Nasal cavity respiratory epithelium epithelial cell of viscerocranial mucosa (primary cell): ENCODE data around the gene PDGFRB. TPM values are rescaled to one million over a fixed set of nuclear protein-coding genes. Genes with fewer than 3 reads are reported as not detected.

ENCODE experiments used
- total RNA-seq: library from RNA; depleted of rRNA; stranded (reverse); fragments of >200 nt; gene quantifications from 2 replicates; pipeline ENCODE4 v1.2.3, GENCODE V29; 2014

Gene PDGFRB
- under 0.01 and 0.07 TPM in 2 replicates for total RNA-seq

DNA sequence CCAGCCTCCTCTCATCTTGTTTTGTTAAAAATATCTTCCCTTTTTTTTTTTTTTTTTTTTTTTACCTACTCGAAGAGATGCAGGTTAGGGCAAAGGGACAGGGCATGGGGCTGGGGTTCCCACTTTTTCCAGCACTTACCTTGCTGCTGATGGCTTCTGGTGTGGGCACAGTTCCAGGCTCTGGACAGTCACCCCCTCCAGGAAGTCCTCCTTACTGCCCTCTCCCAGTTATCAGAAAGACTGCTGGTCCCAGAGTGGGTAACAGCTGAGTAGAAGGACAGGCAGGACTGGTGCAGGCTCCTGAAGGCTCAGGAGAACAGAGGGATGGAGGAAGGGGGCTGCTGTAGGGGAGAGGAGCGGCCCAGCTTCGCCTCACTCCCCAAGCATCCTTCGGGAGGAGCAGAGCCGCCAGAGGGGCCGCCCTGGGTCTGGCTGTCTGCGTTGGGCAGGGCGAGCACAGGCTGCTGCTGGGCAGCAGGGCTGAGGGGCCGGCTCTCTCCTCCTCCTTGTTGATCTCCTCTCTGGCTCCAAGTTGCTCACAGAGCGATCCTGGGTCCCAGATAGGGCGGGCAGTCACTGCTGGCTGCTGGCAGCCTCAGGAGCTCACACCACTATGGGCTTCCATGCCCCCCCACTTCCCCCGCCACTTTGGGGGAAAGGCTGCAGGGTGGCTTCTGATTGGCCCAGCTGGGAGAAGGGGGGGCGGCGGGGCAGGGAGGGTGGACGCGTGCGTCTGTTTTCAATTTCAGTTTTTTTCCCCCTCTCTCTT lies at the start of gene PDGFRB:
PDGFRB (minus strand) TSS at position 588 of the 769 bp plus-strand sequence. CDS start 18,798 bp downstream, outside the sequence.

DNA sequence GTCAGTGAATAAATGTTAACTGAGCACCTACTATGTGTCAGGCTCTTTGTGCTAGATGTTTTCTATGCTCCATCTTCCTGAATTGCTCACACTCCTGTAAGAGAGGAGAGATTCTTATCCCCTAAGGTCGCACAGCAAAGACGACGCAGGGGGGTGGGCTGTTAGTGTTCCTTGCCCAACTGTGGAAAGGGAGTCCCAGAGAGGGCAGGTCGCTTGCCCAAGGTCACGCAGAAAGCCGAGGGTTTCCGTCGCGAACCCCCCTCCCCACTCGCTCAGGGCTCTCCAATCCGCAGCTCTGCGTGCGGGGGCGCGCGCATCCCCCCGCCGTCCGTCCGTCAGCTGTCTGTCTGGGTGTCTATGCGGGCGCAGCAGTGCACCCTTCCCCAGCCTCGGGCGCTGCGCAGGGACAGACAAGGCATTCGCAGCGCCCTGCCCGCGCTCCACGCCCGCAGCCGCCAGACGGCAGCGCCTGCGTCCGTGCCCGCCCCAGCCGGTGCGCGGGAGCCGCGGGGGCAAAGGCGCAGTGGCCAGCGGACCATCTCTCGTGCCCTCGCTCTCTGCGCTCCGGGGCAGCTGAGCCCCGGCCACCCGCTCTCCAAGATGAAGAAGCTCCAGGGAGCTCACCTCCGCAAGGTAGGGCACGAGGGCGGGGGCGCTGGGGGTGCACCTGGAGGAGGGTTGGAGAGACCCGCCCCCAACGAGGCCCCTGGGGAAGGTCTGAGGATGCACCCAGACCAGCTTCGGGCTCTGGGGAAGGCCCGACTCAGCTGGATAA lies 34.3 kb upstream of the PDGFRB start, which contains the start of gene SLC6A7:
SLC6A7 (plus strand) TSS at position 335 of the 775 bp plus-strand sequence; CDS start at position 601, 266 bp downstream.

DNA sequence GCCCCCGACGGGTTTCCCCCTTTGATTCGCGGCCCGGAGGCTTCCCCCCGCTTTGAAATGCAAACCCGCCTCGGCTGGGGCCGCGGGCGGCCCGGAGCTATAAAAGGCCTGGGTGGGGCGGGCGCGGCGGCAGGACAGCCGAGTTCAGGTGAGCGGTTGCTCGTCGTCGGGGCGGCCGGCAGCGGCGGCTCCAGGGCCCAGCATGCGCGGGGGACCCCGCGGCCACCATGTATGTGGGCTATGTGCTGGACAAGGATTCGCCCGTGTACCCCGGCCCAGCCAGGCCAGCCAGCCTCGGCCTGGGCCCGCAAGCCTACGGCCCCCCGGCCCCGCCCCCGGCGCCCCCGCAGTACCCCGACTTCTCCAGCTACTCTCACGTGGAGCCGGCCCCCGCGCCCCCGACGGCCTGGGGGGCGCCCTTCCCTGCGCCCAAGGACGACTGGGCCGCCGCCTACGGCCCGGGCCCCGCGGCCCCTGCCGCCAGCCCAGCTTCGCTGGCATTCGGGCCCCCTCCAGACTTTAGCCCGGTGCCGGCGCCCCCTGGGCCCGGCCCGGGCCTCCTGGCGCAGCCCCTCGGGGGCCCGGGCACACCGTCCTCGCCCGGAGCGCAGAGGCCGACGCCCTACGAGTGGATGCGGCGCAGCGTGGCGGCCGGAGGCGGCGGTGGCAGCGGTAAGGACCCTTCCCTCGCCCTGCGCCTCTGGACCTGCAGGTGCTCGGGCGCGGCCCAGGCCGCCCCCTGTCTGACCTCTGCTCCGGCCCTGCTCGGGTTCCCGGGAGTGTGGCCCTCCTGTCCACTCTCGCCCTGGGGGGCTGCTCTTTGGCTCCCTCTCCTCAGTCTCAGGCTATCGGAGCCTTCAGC lies 11.2 kb upstream of the PDGFRB start, which contains the start of gene CDX1:
CDX1 (plus strand) TSS at position 129 of the 862 bp plus-strand sequence; CDS start at position 228, 99 bp downstream.

DNA sequence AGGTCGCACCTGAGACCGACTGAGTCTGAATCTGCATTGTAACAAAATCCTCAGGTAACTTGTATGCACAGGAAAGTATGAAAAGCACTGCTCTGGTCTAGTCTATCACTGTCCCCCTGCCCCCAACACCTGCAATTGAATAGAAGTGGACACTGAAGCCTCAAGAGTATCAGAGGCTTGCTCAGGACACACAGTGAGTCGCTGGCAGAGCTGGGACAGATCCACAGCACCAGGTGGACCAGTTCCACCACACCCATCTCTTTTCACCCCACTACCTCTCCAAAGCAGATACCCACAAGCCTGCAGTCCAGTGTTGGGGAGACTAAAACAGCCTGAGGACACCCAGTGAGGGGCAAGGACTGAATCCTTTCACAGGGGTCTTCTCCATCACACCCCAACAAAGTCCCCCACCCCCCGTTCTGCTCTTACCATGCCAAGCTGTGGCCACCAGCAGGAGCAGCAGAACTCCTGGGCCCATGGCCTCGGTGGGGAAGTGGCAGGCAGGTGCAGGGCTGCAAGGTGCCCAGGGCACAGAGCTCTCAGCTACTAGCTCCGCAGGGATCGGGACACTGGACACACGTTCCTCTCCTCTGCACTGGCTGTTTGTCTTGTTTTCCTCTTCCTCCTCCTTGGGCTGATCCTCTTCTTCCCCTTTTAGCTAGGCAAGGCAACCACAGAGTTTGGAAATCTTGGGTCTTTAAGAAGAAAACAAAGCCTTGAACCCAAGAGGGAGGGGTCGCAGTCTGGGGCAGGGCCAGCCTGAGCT lies 69.5 kb downstream of the PDGFRB start, which contains the start of gene CSF1R:
CSF1R (minus strand) TSS at position 605 of the 766 bp plus-strand sequence; CDS start at position 478, 127 bp downstream.

Other genes starting within 250 kb of the PDGFRB start
- gene PDE6A, start 211.1 kb downstream of the PDGFRB start, total RNA-seq: 0.36 TPM in 1 of 2 replicates, not detected in the other
- gene SLC26A2, start 195.1 kb downstream of the PDGFRB start, total RNA-seq: 4.1 and 18.6 TPM in 2 replicates
- 7.5 and 10.0 TPM in 2 replicates for gene TIGD6, start 155.2 kb downstream of the PDGFRB start, total RNA-seq
- gene HMGXB3, start 155.1 kb downstream of the PDGFRB start, total RNA-seq: 33.5 and 67.8 TPM in 2 replicates
- gene CSF1R, start 69.3 kb downstream of the PDGFRB start, total RNA-seq: under 0.01 and 0.50 TPM in 2 replicates
- gene CDX1, start 10.9 kb upstream of the PDGFRB start, total RNA-seq: not detected in 2 replicates
- gene SLC6A7, start 34.2 kb upstream of the PDGFRB start, total RNA-seq: not detected in 2 replicates
- gene CAMK2A, start 133.9 kb upstream of the PDGFRB start, total RNA-seq: 0.34 and 1.00 TPM in 2 replicates
- gene ARSI, start 147.1 kb upstream of the PDGFRB start, total RNA-seq: 8.2 and 37.1 TPM in 2 replicates
- 15.0 and 29.3 TPM in 2 replicates for gene TCOF1, start 201.9 kb upstream of the PDGFRB start, total RNA-seq